OCI-LY1 (cell line): Measurements from ENCODE around the gene SFMBT2.

ENCODE experiments used
- H2AFZ ChIP-seq: fragments of 200-600 bp; sonication (generic), shearing (Covaris generic); 2 replicates; pipeline ENCODE4 v1.6.0; 2014; ENCODE audit warnings: antibody characterized with exemption, mild to moderate bottlenecking, low read length
- H3F3A ChIP-seq: fragments of 200-600 bp; sonication (generic), shearing (Covaris generic); 2 replicates; pipeline ENCODE4 v1.6.0; 2014; ENCODE audit warnings: mild to moderate bottlenecking, antibody characterized with exemption, low read length, moderate library complexity; ENCODE audit not compliant: insufficient read depth
- H3K27ac ChIP-seq: fragments of 200-600 bp; sonication (generic); 2 replicates; pipeline ENCODE4 v1.5.1; 2014; ENCODE audit warnings: low read length, mixed run types, mild to moderate bottlenecking, low read depth; ENCODE audit not compliant: poor library complexity, severe bottlenecking
- H3K27me3 ChIP-seq: fragments of 200-600 bp; sonication (generic); 2 replicates; pipeline ENCODE4 v1.6.0; 2014; ENCODE audit warnings: antibody characterized with exemption, mild to moderate bottlenecking, low read length, moderate library complexity; ENCODE audit not compliant: insufficient read depth
- H3K36me3 ChIP-seq: fragments of 200-600 bp; sonication (generic); 2 replicates; pipeline ENCODE4 v1.6.1; 2014; ENCODE audit warnings: mild to moderate bottlenecking, antibody characterized with exemption, low read length, moderate library complexity, mixed read lengths; ENCODE audit not compliant: insufficient read depth
- H3K4me1 ChIP-seq: fragments of 200-600 bp; sonication (generic); 2 replicates; pipeline ENCODE4 v1.5.1; 2014; ENCODE audit warnings: mild to moderate bottlenecking, low read length, moderate library complexity; ENCODE audit not compliant: insufficient read depth, severe bottlenecking
- H3K4me2 ChIP-seq: fragments of 200-600 bp; sonication (generic), shearing (Covaris generic); 2 replicates; pipeline ENCODE4 v1.6.1; 2014; ENCODE audit warnings: low read length
- H3K4me3 ChIP-seq: fragments of 200-600 bp; sonication (generic); 2 replicates; pipeline ENCODE4 v1.5.1; 2014; ENCODE audit warnings: low read length, low read depth, mild to moderate bottlenecking, mixed read lengths; ENCODE audit not compliant: poor library complexity, severe bottlenecking
- H3K79me2 ChIP-seq: fragments of 200-600 bp; shearing (Covaris generic); 2 replicates; pipeline ENCODE4 v1.6.1; 2016; ENCODE audit warnings: mixed run types, low read length, mixed read lengths; ENCODE audit not compliant: insufficient read depth
- H3K9ac ChIP-seq: fragments of 200-600 bp; sonication (generic), shearing (Covaris generic); 2 replicates; pipeline ENCODE4 v1.6.1; 2014; ENCODE audit warnings: mild to moderate bottlenecking, low read length, mixed read lengths
- H3K9me2 ChIP-seq: fragments of 200-600 bp; sonication (generic), shearing (Covaris generic); 2 replicates; pipeline ENCODE4 v1.6.1; 2014; ENCODE audit warnings: low read depth, mild to moderate bottlenecking, low read length, mixed read lengths
- H3K9me3 ChIP-seq: fragments of 200-600 bp; shearing (Covaris generic); 2 replicates; pipeline ENCODE4 v1.6.1; 2014; ENCODE audit warnings: low read length, mixed read lengths
- H4K20me1 ChIP-seq: fragments of 200-600 bp; sonication (generic), shearing (Covaris generic); 2 replicates; pipeline ENCODE4 v1.6.0; 2016; ENCODE audit warnings: mild to moderate bottlenecking, low read length; ENCODE audit not compliant: insufficient read depth
- EZH2 ChIP-seq: fragments of 200-600 bp; sonication (generic), shearing (Covaris generic); IDR thresholded peaks from 2 replicates; pipeline ENCODE4 v1.8.0; 2017; ENCODE audit warnings: borderline replicate concordance, mixed run types, mild to moderate bottlenecking, antibody characterized with exemption, low read length, moderate library complexity, mixed read lengths
- TF ChIP-seq, protein P1 (sequence below): fragments of 200-600 bp; sonication (generic), shearing (Covaris generic); IDR thresholded peaks from 2 replicates; pipeline ENCODE4 v1.5.1; 2017; ENCODE audit warnings: mild to moderate bottlenecking, antibody characterized with exemption, low read length, moderate library complexity, mixed read lengths

The SFMBT2 gene

GRCh38 chr10:7287377-7287776, 123.5 kb downstream of the SFMBT2 start:
- Histone ChIP-seq H3K9me3 (no peaks in the 10 kb centered on the region), H3K9me2 (no peaks in the 10 kb centered on the region), H3K4me3 (no peak overlapping the region), H3K4me1 (peaks cover 4% of the 10 kb centered on the region), H3F3A (no peaks in the 10 kb centered on the region), H4K20me1 (no peaks in the 10 kb centered on the region), H3K9ac (no peak overlapping the region), H2AFZ (no peak overlapping the region), H3K27ac (no peak overlapping the region), H3K27me3 (no peaks in the 10 kb centered on the region), H3K36me3 (0 out of 2 replicates have a peak, but pooled peaks cover 3% of the 10 kb centered on the region), H3K79me2 (no peaks in the 10 kb centered on the region), H3K4me2 (no peak overlapping the region)
- TF ChIP-seq, protein P1, sequence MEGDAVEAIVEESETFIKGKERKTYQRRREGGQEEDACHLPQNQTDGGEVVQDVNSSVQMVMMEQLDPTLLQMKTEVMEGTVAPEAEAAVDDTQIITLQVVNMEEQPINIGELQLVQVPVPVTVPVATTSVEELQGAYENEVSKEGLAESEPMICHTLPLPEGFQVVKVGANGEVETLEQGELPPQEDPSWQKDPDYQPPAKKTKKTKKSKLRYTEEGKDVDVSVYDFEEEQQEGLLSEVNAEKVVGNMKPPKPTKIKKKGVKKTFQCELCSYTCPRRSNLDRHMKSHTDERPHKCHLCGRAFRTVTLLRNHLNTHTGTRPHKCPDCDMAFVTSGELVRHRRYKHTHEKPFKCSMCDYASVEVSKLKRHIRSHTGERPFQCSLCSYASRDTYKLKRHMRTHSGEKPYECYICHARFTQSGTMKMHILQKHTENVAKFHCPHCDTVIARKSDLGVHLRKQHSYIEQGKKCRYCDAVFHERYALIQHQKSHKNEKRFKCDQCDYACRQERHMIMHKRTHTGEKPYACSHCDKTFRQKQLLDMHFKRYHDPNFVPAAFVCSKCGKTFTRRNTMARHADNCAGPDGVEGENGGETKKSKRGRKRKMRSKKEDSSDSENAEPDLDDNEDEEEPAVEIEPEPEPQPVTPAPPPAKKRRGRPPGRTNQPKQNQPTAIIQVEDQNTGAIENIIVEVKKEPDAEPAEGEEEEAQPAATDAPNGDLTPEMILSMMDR: no peak
- TF ChIP-seq EZH2: no peak

- no peaks in the 10 kb centered on the region for H4K20me1 ChIP-seq
- no peak overlapping the region for H3K4me2 ChIP-seq
- H2AFZ ChIP-seq: no peak overlapping the region
- no peak overlapping the region for H3K9ac ChIP-seq
- no peaks in the 10 kb centered on the region for H3K27me3 ChIP-seq
- TF ChIP-seq EZH2: no peak
- TF ChIP-seq, protein P1: no peak
- H3K36me3 ChIP-seq: 0 out of 2 replicates have a peak, but pooled peaks cover 3% of the 10 kb centered on the region
- peaks cover 4% of the 10 kb centered on the region for H3K4me1 ChIP-seq
- no peaks in the 10 kb centered on the region for H3K9me3 ChIP-seq
- no peaks in the 10 kb centered on the region for H3K79me2 ChIP-seq
- H3K4me3 ChIP-seq: no peak overlapping the region
- H3K27ac ChIP-seq: no peak overlapping the region
- no peaks in the 10 kb centered on the region for H3K9me2 ChIP-seq
- H3F3A ChIP-seq: no peaks in the 10 kb centered on the region
Measured at GRCh38 chr10:7285522-7286322, 125.1 kb downstream of the SFMBT2 start.

DNA sequence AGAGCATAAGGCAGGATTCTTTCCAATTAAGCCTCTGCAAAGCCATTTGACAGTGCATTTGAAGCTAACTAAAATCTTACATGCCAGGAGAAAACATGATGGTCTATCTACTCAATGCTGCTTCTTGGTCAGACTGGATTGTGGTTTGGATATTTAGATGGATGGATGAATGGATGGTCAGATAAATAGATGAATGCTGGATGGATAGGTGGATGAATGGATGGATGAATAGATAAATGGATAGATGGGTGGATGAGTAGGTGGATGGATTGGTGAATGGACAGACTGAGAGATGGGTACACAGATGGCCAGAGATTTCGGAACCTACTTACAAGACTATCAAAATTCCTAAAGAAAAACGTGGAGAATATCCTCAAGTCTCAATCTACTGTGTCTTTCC, 127.6 kb downstream of the SFMBT2 start:
- Histone ChIP-seq H4K20me1 (no peaks in the 10 kb centered on the region), H3K4me1 (peaks cover 4% of the 10 kb centered on the region), H3K36me3 (no peaks in the 10 kb centered on the region), H3K27me3 (no peaks in the 10 kb centered on the region), H3K9me2 (no peaks in the 10 kb centered on the region), H3K4me3 (no peak overlapping the region), H3K9ac (no peak overlapping the region), H2AFZ (no peak overlapping the region), H3K4me2 (no peak overlapping the region), H3F3A (no peaks in the 10 kb centered on the region), H3K9me3 (no peaks in the 10 kb centered on the region), H3K79me2 (no peaks in the 10 kb centered on the region), H3K27ac (no peak overlapping the region)
- TF ChIP-seq EZH2: no peak
- TF ChIP-seq, protein P1: no peak
